Hepatocyte (in vitro differentiated cells): ENCODE data around the gene OR5A2.
"Not testable (repeated sequence)": the region's sequence is repeated elsewhere in the genome, so short reads cannot be mapped to it uniquely, and the experiment has no call there.

Source experiments
- EZH2 ChIP-seq: fragments of 200-600 bp; sonication (generic); IDR thresholded peaks from 2 replicates; pipeline ENCODE4 v1.6.1; 2016; ENCODE audit warnings: antibody characterized with exemption, mild to moderate bottlenecking, borderline replicate concordance
- EZH2phosphoT487 ChIP-seq: fragments of 200-600 bp; sonication (generic); IDR thresholded peaks from one replicate; pipeline ENCODE4 v1.6.1; 2018; ENCODE audit warnings: antibody characterized with exemption, mild to moderate bottlenecking, low read depth, moderate library complexity; ENCODE audit not compliant: unreplicated experiment, severe bottlenecking
- TF ChIP-seq, protein P1 (sequence below): fragments of 200-600 bp; sonication (generic); IDR thresholded peaks from 2 replicates; pipeline ENCODE4 v1.5.1; 2016; ENCODE audit warnings: antibody characterized with exemption, mild to moderate bottlenecking; ENCODE audit not compliant: poor library complexity

GRCh38 chr11:59445624-59446023 lies 19.4 kb upstream of the OR5A2 start:
- TF ChIP-seq, protein P1, sequence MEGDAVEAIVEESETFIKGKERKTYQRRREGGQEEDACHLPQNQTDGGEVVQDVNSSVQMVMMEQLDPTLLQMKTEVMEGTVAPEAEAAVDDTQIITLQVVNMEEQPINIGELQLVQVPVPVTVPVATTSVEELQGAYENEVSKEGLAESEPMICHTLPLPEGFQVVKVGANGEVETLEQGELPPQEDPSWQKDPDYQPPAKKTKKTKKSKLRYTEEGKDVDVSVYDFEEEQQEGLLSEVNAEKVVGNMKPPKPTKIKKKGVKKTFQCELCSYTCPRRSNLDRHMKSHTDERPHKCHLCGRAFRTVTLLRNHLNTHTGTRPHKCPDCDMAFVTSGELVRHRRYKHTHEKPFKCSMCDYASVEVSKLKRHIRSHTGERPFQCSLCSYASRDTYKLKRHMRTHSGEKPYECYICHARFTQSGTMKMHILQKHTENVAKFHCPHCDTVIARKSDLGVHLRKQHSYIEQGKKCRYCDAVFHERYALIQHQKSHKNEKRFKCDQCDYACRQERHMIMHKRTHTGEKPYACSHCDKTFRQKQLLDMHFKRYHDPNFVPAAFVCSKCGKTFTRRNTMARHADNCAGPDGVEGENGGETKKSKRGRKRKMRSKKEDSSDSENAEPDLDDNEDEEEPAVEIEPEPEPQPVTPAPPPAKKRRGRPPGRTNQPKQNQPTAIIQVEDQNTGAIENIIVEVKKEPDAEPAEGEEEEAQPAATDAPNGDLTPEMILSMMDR = not testable (repeated sequence)
- not testable (repeated sequence) for TF ChIP-seq EZH2phosphoT487, EZH2
